Measurements from ENCODE around the gene CD59. TPM values are rescaled to one million over a fixed set of nuclear protein-coding genes. Genes with fewer than 3 reads are reported as not detected.

CD59 gene
- total and polyA plus RNA-seq, 2 of the 13 experiments (the other 11 are each of a cell fraction or from before 2014, with no cell fraction given), result 127 to 289 TPM

GRCh38 chr11:33701302-33702230 lies 34.7 kb downstream of the CD59 start (continued):
- TF ChIP-seq SNAPC2 (CRISPR knock-in tag; IDR thresholded peaks at IDR 0.05), result no peak
- no peak for TF ChIP-seq BORCS8-MEF2B (CRISPR knock-in tag; IDR thresholded peaks at IDR 0.05)
- no peak for TF ChIP-seq DNMT3B (CRISPR knock-in tag; conservative IDR thresholded peaks at IDR 0.05)
- TF ChIP-seq ZC3H4 (CRISPR knock-in tag; IDR thresholded peaks at IDR 0.05; ENCODE audit: borderline replicate concordance), result no peak
- TF ChIP-seq SRY (CRISPR knock-in tag; IDR thresholded peaks at IDR 0.05), result no peak
- 0 out of 2 replicates have a peak, but pooled peaks have one; percentile 1 for TF ChIP-seq ZFP82 (CRISPR knock-in tag; IDR thresholded peaks at IDR 0.05; ENCODE audit: borderline replicate concordance)
- 0 out of 2 replicates have a peak, but pooled peaks have one; percentile 35 for TF ChIP-seq PRDM15 (CRISPR knock-in tag; IDR thresholded peaks at IDR 0.05)
- TF ChIP-seq ZNF496 (CRISPR knock-in tag; IDR thresholded peaks at IDR 0.05; ENCODE audit: insufficient replicate concordance), result no peak
- 0 out of 2 replicates have a peak, but pooled peaks have one; percentile 50 for TF ChIP-seq SSRP1 (CRISPR knock-in tag; IDR thresholded peaks at IDR 0.05)
- TF ChIP-seq PREB (CRISPR knock-in tag; IDR thresholded peaks at IDR 0.05), result no peak
- TF ChIP-seq ZNF232 (CRISPR knock-in tag; IDR thresholded peaks at IDR 0.05; ENCODE audit: borderline replicate concordance), result no peak
- no peak for TF ChIP-seq SOX6 (IDR thresholded peaks at IDR 0.05)
- TF ChIP-seq SOX6 (CRISPR knock-in tag; IDR thresholded peaks at IDR 0.05), result 0 out of 2 replicates have a peak, but pooled peaks have one; percentile 41
- no peak for TF ChIP-seq ZBED4 (CRISPR knock-in tag; IDR thresholded peaks at IDR 0.05; ENCODE audit: borderline replicate concordance)
- TF ChIP-seq CBX5 (CRISPR knock-in tag; IDR thresholded peaks at IDR 0.05; ENCODE audit: borderline replicate concordance), result no peak
- TF ChIP-seq SIX4 (CRISPR knock-in tag; IDR thresholded peaks at IDR 0.05), result no peak
- TF ChIP-seq RFXAP (CRISPR knock-in tag; IDR thresholded peaks at IDR 0.05; ENCODE audit: borderline replicate concordance), result no peak
- no peak for TF ChIP-seq ZBTB25 (CRISPR knock-in tag; IDR thresholded peaks at IDR 0.05)
- TF ChIP-seq NCOA5 (CRISPR knock-in tag; IDR thresholded peaks at IDR 0.05), result no peak
- TF ChIP-seq ZNF615 (CRISPR knock-in tag; IDR thresholded peaks at IDR 0.05; ENCODE audit: borderline replicate concordance), result 0 out of 2 replicates have a peak, but pooled peaks have one; percentile 14

Data from HepG2 (cell line).